ENCODE measurements around the gene CASP9. TPM values are rescaled to one million over a fixed set of nuclear protein-coding genes. Genes with fewer than 3 reads are reported as not detected.
"Not testable (repeated sequence)": the region's sequence is repeated elsewhere in the genome, so short reads cannot be mapped to it uniquely, and the experiment has no call there.

Gene CASP9
- total RNA-seq, 1 experiment from 2014 or later = 10.1 TPM

GRCh38 chr1:15526021-15526489 is 2.0 kb upstream of the CASP9 start:
- no peak for DNase-seq (ENCODE audit: low read depth)

GRCh38 chr1:15525050-15526020 is 1.3 kb upstream of the CASP9 start:
- DNase-seq (ENCODE audit: low read depth) = peak; percentile 96

- peak; percentile 94 for DNase-seq (ENCODE audit: low read depth)
Measured at GRCh38 chr1:15524283-15525049, 451 bp upstream of the CASP9 start.

GRCh38 chr1:15523104-15524020 is 653 bp downstream of the CASP9 start:
- DNase-seq (ENCODE audit: low read depth) = no peak

- DNase-seq (ENCODE audit: low read depth) = no peak
Measured at GRCh38 chr1:15522551-15522950, 1.5 kb downstream of the CASP9 start.

GRCh38 chr1:15521206-15521906 is 2.7 kb downstream of the CASP9 start:
- DNase-seq (ENCODE audit: low read depth) = not testable (repeated sequence)

- no peak for DNase-seq (ENCODE audit: low read depth)
Measured at GRCh38 chr1:15519625-15520024, 4.4 kb downstream of the CASP9 start.

- peak; percentile 56 for DNase-seq (ENCODE audit: low read depth)
Measured at GRCh38 chr1:15515022-15515663, 8.9 kb downstream of the CASP9 start.

- DNase-seq (ENCODE audit: low read depth) = not testable (repeated sequence)
Measured at GRCh38 chr1:15514557-15514956, 9.5 kb downstream of the CASP9 start.

- DNase-seq (ENCODE audit: low read depth) = no peak
Measured at GRCh38 chr1:15513919-15514318, 10.1 kb downstream of the CASP9 start.

GRCh38 chr1:15513192-15513591 is 10.8 kb downstream of the CASP9 start:
- DNase-seq (ENCODE audit: low read depth) = no peak

GRCh38 chr1:15510611-15511405 is 13.2 kb downstream of the CASP9 start:
- DNase-seq (ENCODE audit: low read depth) = peak; percentile 22

- no peak for DNase-seq (ENCODE audit: low read depth)
Measured at GRCh38 chr1:15509586-15509985, 14.4 kb downstream of the CASP9 start.

- no peak for DNase-seq (ENCODE audit: low read depth)
Measured at GRCh38 chr1:15508700-15509487, 15.1 kb downstream of the CASP9 start.

GRCh38 chr1:15507278-15507677 is 16.7 kb downstream of the CASP9 start:
- DNase-seq (ENCODE audit: low read depth) = no peak

- DNase-seq (ENCODE audit: low read depth) = no peak
Measured at GRCh38 chr1:15506831-15507230, 17.2 kb downstream of the CASP9 start.

GRCh38 chr1:15504436-15504835 is 19.6 kb downstream of the CASP9 start:
- DNase-seq (ENCODE audit: low read depth) = no peak

GRCh38 chr1:15501208-15502032 is 22.6 kb downstream of the CASP9 start:
- peak; percentile 46 for DNase-seq (ENCODE audit: low read depth)

All from M059J (cell line).